Measurements from ENCODE around the gene IL22RA2.

Gene IL22RA2

GRCh38 chr6:137200288-137200687, 26.8 kb upstream of the IL22RA2 start:
- no peak overlapping the region for H3K4me3 ChIP-seq (ENCODE audit: low read depth, low read length)
- no peak for DNase-seq (ENCODE audit: low read depth)

- H3K4me3 ChIP-seq (ENCODE audit: low read depth, low read length), result no peak overlapping the region
- no peak for DNase-seq (ENCODE audit: low read depth)
Observed at GRCh38 chr6:137197684-137198645, 24.5 kb upstream of the IL22RA2 start.

- no peak overlapping the region for H3K4me3 ChIP-seq (ENCODE audit: low read depth, low read length)
- DNase-seq (ENCODE audit: low read depth), result no peak
Observed at GRCh38 chr6:137193256-137194070, 20.0 kb upstream of the IL22RA2 start.

- no peak for DNase-seq (ENCODE audit: low read depth)
- no peak overlapping the region for H3K4me3 ChIP-seq (ENCODE audit: low read depth, low read length)
Observed at GRCh38 chr6:137192821-137193220, 19.4 kb upstream of the IL22RA2 start.

GRCh38 chr6:137191670-137192069, 18.2 kb upstream of the IL22RA2 start:
- no peak for DNase-seq (ENCODE audit: low read depth)
- H3K4me3 ChIP-seq (ENCODE audit: low read depth, low read length), result no peak overlapping the region

GRCh38 chr6:137191236-137191635, 17.8 kb upstream of the IL22RA2 start:
- no peak overlapping the region for H3K4me3 ChIP-seq (ENCODE audit: low read depth, low read length)
- DNase-seq (ENCODE audit: low read depth), result no peak

- DNase-seq (ENCODE audit: low read depth), result no peak
- no peak overlapping the region for H3K4me3 ChIP-seq (ENCODE audit: low read depth, low read length)
Observed at GRCh38 chr6:137190583-137191094, 17.2 kb upstream of the IL22RA2 start.

GRCh38 chr6:137188855-137189254, 15.4 kb upstream of the IL22RA2 start:
- no peak overlapping the region for H3K4me3 ChIP-seq (ENCODE audit: low read depth, low read length)
- DNase-seq (ENCODE audit: low read depth), result no peak

GRCh38 chr6:137185290-137185689, 11.8 kb upstream of the IL22RA2 start:
- no peak for DNase-seq (ENCODE audit: low read depth)
- no peak overlapping the region for H3K4me3 ChIP-seq (ENCODE audit: low read depth, low read length)

GRCh38 chr6:137182654-137183073, 9.2 kb upstream of the IL22RA2 start:
- DNase-seq (ENCODE audit: low read depth), result no peak
- no peak overlapping the region for H3K4me3 ChIP-seq (ENCODE audit: low read depth, low read length)

GRCh38 chr6:137181891-137182653, 8.6 kb upstream of the IL22RA2 start:
- H3K4me3 ChIP-seq (ENCODE audit: low read depth, low read length), result no peak overlapping the region
- DNase-seq (ENCODE audit: low read depth), result no peak

- DNase-seq (ENCODE audit: low read depth), result no peak
- no peak overlapping the region for H3K4me3 ChIP-seq (ENCODE audit: low read depth, low read length)
Observed at GRCh38 chr6:137177611-137178010, 4.2 kb upstream of the IL22RA2 start.

- no peak for DNase-seq (ENCODE audit: low read depth)
Observed at GRCh38 chr6:137176729-137177128, 3.3 kb upstream of the IL22RA2 start.

GRCh38 chr6:137175868-137176245, 2.4 kb upstream of the IL22RA2 start:
- DNase-seq (ENCODE audit: low read depth), result no peak
- H3K4me3 ChIP-seq (ENCODE audit: low read depth, low read length), result no peak overlapping the region

More at GRCh38 chr6:137176729-137177128, 3.3 kb upstream of the IL22RA2 start:
- H3K4me3 ChIP-seq (ENCODE audit: low read depth, low read length), result no peak overlapping the region

GRCh38 chr6:137175157-137175867, 1.9 kb upstream of the IL22RA2 start:
- H3K4me3 ChIP-seq (ENCODE audit: low read depth, low read length), result no peak overlapping the region
- DNase-seq (ENCODE audit: low read depth), result no peak

- H3K4me3 ChIP-seq (ENCODE audit: low read depth, low read length), result no peak overlapping the region
- no peak for DNase-seq (ENCODE audit: low read depth)
Observed at GRCh38 chr6:137172734-137173431, 561 bp downstream of the IL22RA2 start.

GRCh38 chr6:137171824-137172733, 1.4 kb downstream of the IL22RA2 start:
- DNase-seq (ENCODE audit: low read depth), result no peak
- H3K4me3 ChIP-seq (ENCODE audit: low read depth, low read length), result no peak overlapping the region
